Right lobe of liver (tissue), 4 donors: ENCODE results near the gene GPRC5B.

Experiments
- CTCF ChIP-seq, 4 donors: fragments of 200-600 bp in 3 of 4; fragments of 450-650 bp in 1 of 4; IDR thresholded peaks; one replicate each; pipeline versions ENCODE4 v1.5.1 to v1.8.0; 2016 to 2022; ENCODE audit warnings: antibody characterized with exemption in 4 of 4, mild to moderate bottlenecking in 2 of 4
- POLR2A ChIP-seq: fragments of 450-650 bp; IDR thresholded peaks from one replicate; pipeline ENCODE4 v1.6.1; 2017; ENCODE audit warnings: antibody characterized with exemption, mild to moderate bottlenecking
- donor health status: DM: no; HTN: no; CAD: no.
- donor health status: DM: no; HTN: no; CAD: no.
- donor health status: DM: no; HTN: yes; CAD: no.

GRCh38 chr16:19840524-19841110, 44.0 kb downstream of the GPRC5B start:
- TF ChIP-seq CTCF (IDR thresholded peaks at IDR 0.05) (no peak), POLR2A (no peak)
